ENCODE data around the gene RABGEF1. TPM values are rescaled to one million over a fixed set of nuclear protein-coding genes. Genes with fewer than 3 reads are reported as not detected.
"Not testable (repeated sequence)": the region's sequence is repeated elsewhere in the genome, so short reads cannot be mapped to it uniquely, and the experiment has no call there.

The RABGEF1 gene
- total RNA-seq, 5 donors from 2014 or later (not counting 1 experiment from before 2014, with no cell fraction given): 18.2 to 22.6 (median 20.9) TPM

- H3K4me3 ChIP-seq (ENCODE audit: control insufficient read depth in 1 of 2, extremely low read depth in 1 of 2, low read length in 1 of 2): no peak overlapping the region
- no peak overlapping the region for H3K4me3 Mint-ChIP-seq
- peaks cover 44 to 51% (median 45%) of the 10 kb centered on the region in 3 donors for H3K4me1 Mint-ChIP-seq
- H3K27ac ChIP-seq (ENCODE audit: low read length): no peak overlapping the region
- no peaks in the 10 kb centered on the region for H3K9me3 Mint-ChIP-seq
- H3K27ac Mint-ChIP-seq: peak overlapping the region; percentile 1 to 55
- POLR2A ChIA-PET: interaction anchor here in 1 of 2 donors (0.7 kb wide), 1 partner anchor 141 kb away, joined by 4 read pairs; the partner anchor contains the start of gene KCTD7
- ATAC-seq (replicated peaks in 1 of 4) (no peak), DNase-seq (no peak)
- CTCF ChIA-PET: no interaction called here
- no CpG with 5 or more reads among the region's 5 CpGs for WGBS (ENCODE audit: insufficient coverage)
- peaks cover 4 to 12% of the 10 kb centered on the region in 2 donors for H3K36me3 ChIP-seq (ENCODE audit: control insufficient read depth in 2 of 2, extremely low read depth in 1 of 2, insufficient read depth in 1 of 2, low read length in 1 of 2)
- no peaks in the 10 kb centered on the region for H3K9me3 ChIP-seq
- no peaks in the 10 kb centered on the region for H3K27me3 ChIP-seq (replicated peaks in 1 of 2; ENCODE audit: control insufficient read depth in 2 of 2, extremely low read depth in 1 of 2, insufficient read depth in 2 of 2, low read length in 1 of 2)
- peaks cover 7% of the 10 kb centered on the region in 2 experiments for H3K4me1 ChIP-seq (ENCODE audit: control insufficient read depth in 1 of 2, extremely low read depth in 1 of 2, insufficient read depth in 2 of 2, low read length in 2 of 2)
- no peaks in the 10 kb centered on the region for H3K27me3 Mint-ChIP-seq
- peaks cover 28% of the 10 kb centered on the region for H3K36me3 Mint-ChIP-seq
These were observed 29.4 kb downstream of the RABGEF1 start for GRCh38 chr7:66769833-66770512.

- ChIA-PET CTCF (interaction anchor here in 1 of 2 donors (0.6 kb wide), 1 partner anchor 143 kb away, joined by 3 read pairs; the partner anchor contains the start of gene KCTD7), POLR2A (interaction anchor here in 1 of 2 donors (0.5 kb wide), 1 partner anchor 26 kb away, joined by 7 read pairs; no protein-coding TSS in a partner anchor)
- Histone ChIP-seq H3K27me3 (replicated peaks in 1 of 2; ENCODE audit: control insufficient read depth in 2 of 2, extremely low read depth in 1 of 2, insufficient read depth in 2 of 2, low read length in 1 of 2) (no peaks in the 10 kb centered on the region), H3K9me3 (no peaks in the 10 kb centered on the region), H3K27ac (ENCODE audit: low read length) (no peak overlapping the region), H3K4me3 (ENCODE audit: control insufficient read depth in 1 of 2, extremely low read depth in 1 of 2, low read length in 1 of 2) (no peak overlapping the region), H3K36me3 (ENCODE audit: control insufficient read depth in 2 of 2, extremely low read depth in 1 of 2, insufficient read depth in 1 of 2, low read length in 1 of 2) (peaks cover 4 to 30% of the 10 kb centered on the region in 2 donors), H3K4me1 (ENCODE audit: control insufficient read depth in 1 of 2, extremely low read depth in 1 of 2, insufficient read depth in 2 of 2, low read length in 2 of 2) (peaks cover 5 to 7% of the 10 kb centered on the region in 2 experiments)
- ATAC-seq (replicated peaks in 1 of 4) (no peak), DNase-seq (no peak)
- peaks cover 44% of the 10 kb centered on the region for H3K36me3 Mint-ChIP-seq
- no peak overlapping the region for H3K27ac Mint-ChIP-seq
- H3K4me1 Mint-ChIP-seq: peaks cover 35 to 41% (median 39%) of the 10 kb centered on the region in 3 donors
- WGBS (ENCODE audit: insufficient coverage): 96% methylated on average over 4 of the region's 9 CpGs
- H3K27me3 Mint-ChIP-seq: no peaks in the 10 kb centered on the region
- H3K4me3 Mint-ChIP-seq: no peak overlapping the region
- H3K9me3 Mint-ChIP-seq: no peaks in the 10 kb centered on the region
These were observed 31.3 kb downstream of the RABGEF1 start for GRCh38 chr7:66771795-66772194.

GRCh38 chr7:66773744-66774143 is 33.2 kb downstream of the RABGEF1 start:
- H3K27me3 ChIP-seq (replicated peaks in 1 of 2; ENCODE audit: control insufficient read depth in 2 of 2, extremely low read depth in 1 of 2, insufficient read depth in 2 of 2, low read length in 1 of 2); H3K4me1 ChIP-seq (ENCODE audit: control insufficient read depth in 1 of 2, extremely low read depth in 1 of 2, insufficient read depth in 2 of 2, low read length in 2 of 2); H3K9me3 Mint-ChIP-seq; POLR2A ChIA-PET; H3K27ac Mint-ChIP-seq; H3K9me3 ChIP-seq; H3K27ac ChIP-seq (ENCODE audit: low read length); DNase-seq; H3K4me3 ChIP-seq (ENCODE audit: control insufficient read depth in 1 of 2, extremely low read depth in 1 of 2, low read length in 1 of 2); H3K27me3 Mint-ChIP-seq; H3K4me3 Mint-ChIP-seq; ATAC-seq (replicated peaks in 1 of 4): not testable (repeated sequence)
- Mint-ChIP-seq H3K4me1 (peaks cover 17 to 22% (median 21%) of the 10 kb centered on the region in 3 donors), H3K36me3 (peaks cover 53% of the 10 kb centered on the region)
- peaks cover 4 to 48% of the 10 kb centered on the region in 2 donors for H3K36me3 ChIP-seq (ENCODE audit: control insufficient read depth in 2 of 2, extremely low read depth in 1 of 2, insufficient read depth in 1 of 2, low read length in 1 of 2)
- 100% methylated on average over 1 of the region's 4 CpGs for WGBS (ENCODE audit: insufficient coverage)
- CTCF ChIA-PET: interaction anchor here in 1 of 2 donors (0.6 kb wide), 1 partner anchor 115 kb away, joined by 15 read pairs; no protein-coding TSS in a partner anchor

- H3K4me1 ChIP-seq (ENCODE audit: control insufficient read depth in 1 of 2, extremely low read depth in 1 of 2, insufficient read depth in 2 of 2, low read length in 2 of 2); CTCF ChIA-PET; ATAC-seq (replicated peaks in 1 of 4); H3K9me3 Mint-ChIP-seq; H3K4me3 Mint-ChIP-seq; H3K4me1 Mint-ChIP-seq; H3K27me3 ChIP-seq (replicated peaks in 1 of 2; ENCODE audit: control insufficient read depth in 2 of 2, extremely low read depth in 1 of 2, insufficient read depth in 2 of 2, low read length in 1 of 2); H3K27ac ChIP-seq (ENCODE audit: low read length); DNase-seq; H3K27ac Mint-ChIP-seq; H3K4me3 ChIP-seq (ENCODE audit: control insufficient read depth in 1 of 2, extremely low read depth in 1 of 2, low read length in 1 of 2); H3K9me3 ChIP-seq; H3K27me3 Mint-ChIP-seq: not testable (repeated sequence)
- POLR2A ChIA-PET: interaction anchor here in 1 of 2 donors (0.6 kb wide), 1 partner anchor 537 kb away, joined by 3 read pairs; no protein-coding TSS in a partner anchor
- H3K36me3 ChIP-seq (ENCODE audit: control insufficient read depth in 2 of 2, extremely low read depth in 1 of 2, insufficient read depth in 1 of 2, low read length in 1 of 2): peaks cover 4 to 50% of the 10 kb centered on the region in 2 donors
- H3K36me3 Mint-ChIP-seq: peaks cover 62% of the 10 kb centered on the region
- 100% methylated on average over 1 of the region's 5 CpGs for WGBS (ENCODE audit: insufficient coverage)
These were observed 35.9 kb downstream of the RABGEF1 start for GRCh38 chr7:66776383-66776782.

- H3K36me3 Mint-ChIP-seq: peaks cover 62% of the 10 kb centered on the region
- H3K9me3 Mint-ChIP-seq: no peaks in the 10 kb centered on the region
- no peak overlapping the region for H3K4me3 Mint-ChIP-seq
- no peak overlapping the region for H3K27ac Mint-ChIP-seq
- peaks cover 6 to 12% (median 6%) of the 10 kb centered on the region in 3 donors for H3K4me1 Mint-ChIP-seq
- no peaks in the 10 kb centered on the region for H3K27me3 Mint-ChIP-seq
- ChIA-PET CTCF (no interaction called here), POLR2A (interaction anchor here (0.6 kb wide), 2 partner anchors 234 to 358 kb away, joined by 3 to 7 read pairs; no protein-coding TSS in a partner anchor)
- peaks cover 1 to 53% of the 10 kb centered on the region in 2 donors for H3K36me3 ChIP-seq (ENCODE audit: control insufficient read depth in 2 of 2, extremely low read depth in 1 of 2, insufficient read depth in 1 of 2, low read length in 1 of 2)
- H3K27ac ChIP-seq (ENCODE audit: low read length): no peak overlapping the region
- H3K27me3 ChIP-seq (replicated peaks in 1 of 2; ENCODE audit: control insufficient read depth in 2 of 2, extremely low read depth in 1 of 2, insufficient read depth in 2 of 2, low read length in 1 of 2): no peaks in the 10 kb centered on the region
- no peak for DNase-seq
- no CpG with 5 or more reads among the region's 2 CpGs for WGBS (ENCODE audit: insufficient coverage)
- no peak overlapping the region for H3K4me3 ChIP-seq (ENCODE audit: control insufficient read depth in 1 of 2, extremely low read depth in 1 of 2, low read length in 1 of 2)
- H3K9me3 ChIP-seq: no peaks in the 10 kb centered on the region
- no peak for ATAC-seq (replicated peaks in 1 of 4)
- H3K4me1 ChIP-seq (ENCODE audit: control insufficient read depth in 1 of 2, extremely low read depth in 1 of 2, insufficient read depth in 2 of 2, low read length in 2 of 2): no peaks in the 10 kb centered on the region
These were observed 36.4 kb downstream of the RABGEF1 start for GRCh38 chr7:66776800-66777442.

- Histone ChIP-seq H3K4me3 (ENCODE audit: control insufficient read depth in 1 of 2, extremely low read depth in 1 of 2, low read length in 1 of 2) (no peak overlapping the region), H3K4me1 (ENCODE audit: control insufficient read depth in 1 of 2, extremely low read depth in 1 of 2, insufficient read depth in 2 of 2, low read length in 2 of 2) (no peaks in the 10 kb centered on the region), H3K27me3 (replicated peaks in 1 of 2; ENCODE audit: control insufficient read depth in 2 of 2, extremely low read depth in 1 of 2, insufficient read depth in 2 of 2, low read length in 1 of 2) (no peaks in the 10 kb centered on the region), H3K9me3 (no peaks in the 10 kb centered on the region), H3K27ac (ENCODE audit: low read length) (no peak overlapping the region), H3K36me3 (ENCODE audit: control insufficient read depth in 2 of 2, extremely low read depth in 1 of 2, insufficient read depth in 1 of 2, low read length in 1 of 2) (peaks cover 0 to 57% of the 10 kb centered on the region in 2 donors)
- no CpG with 5 or more reads among the region's 4 CpGs for WGBS (ENCODE audit: insufficient coverage)
- no peak for DNase-seq
- H3K36me3 Mint-ChIP-seq: peaks cover 63% of the 10 kb centered on the region
- H3K27me3 Mint-ChIP-seq: no peaks in the 10 kb centered on the region
- POLR2A ChIA-PET: no interaction called here
- no peak overlapping the region for H3K4me3 Mint-ChIP-seq
- H3K4me1 Mint-ChIP-seq: peaks cover 5 to 12% (median 6%) of the 10 kb centered on the region in 3 donors
- no peaks in the 10 kb centered on the region for H3K9me3 Mint-ChIP-seq
- CTCF ChIA-PET: interaction anchor here in 1 of 2 donors (0.8 kb wide), 1 partner anchor 11 kb away, joined by 3 read pairs; no protein-coding TSS in a partner anchor
- ATAC-seq (replicated peaks in 1 of 4): no peak
- no peak overlapping the region for H3K27ac Mint-ChIP-seq
These were observed 37.7 kb downstream of the RABGEF1 start for GRCh38 chr7:66778201-66778600.

All from T-cell (primary cell).